ENCODE measurements around the gene OR2H1.

DNA sequence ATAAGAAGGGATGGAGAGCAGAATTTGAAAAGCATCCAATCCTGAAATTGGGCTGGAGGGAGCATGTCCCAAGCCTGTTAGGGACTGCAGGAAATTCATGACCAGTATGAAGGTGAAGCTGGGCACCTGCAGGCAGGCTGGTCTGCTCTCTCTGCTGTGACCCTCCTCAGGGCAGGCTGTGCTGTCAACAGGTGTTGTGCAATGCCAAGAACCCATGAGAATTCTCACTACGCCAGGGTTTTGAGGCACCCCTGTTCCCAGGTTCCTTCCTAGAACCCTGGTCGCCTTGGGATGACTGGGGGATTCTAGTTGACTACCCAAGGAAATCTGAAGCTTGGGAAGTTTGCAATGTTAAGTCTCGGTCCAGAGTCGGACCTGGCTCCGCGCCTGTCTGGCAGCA, 44.2 kb downstream of the OR2H1 start:
- TF ChIP-seq, protein P1, sequence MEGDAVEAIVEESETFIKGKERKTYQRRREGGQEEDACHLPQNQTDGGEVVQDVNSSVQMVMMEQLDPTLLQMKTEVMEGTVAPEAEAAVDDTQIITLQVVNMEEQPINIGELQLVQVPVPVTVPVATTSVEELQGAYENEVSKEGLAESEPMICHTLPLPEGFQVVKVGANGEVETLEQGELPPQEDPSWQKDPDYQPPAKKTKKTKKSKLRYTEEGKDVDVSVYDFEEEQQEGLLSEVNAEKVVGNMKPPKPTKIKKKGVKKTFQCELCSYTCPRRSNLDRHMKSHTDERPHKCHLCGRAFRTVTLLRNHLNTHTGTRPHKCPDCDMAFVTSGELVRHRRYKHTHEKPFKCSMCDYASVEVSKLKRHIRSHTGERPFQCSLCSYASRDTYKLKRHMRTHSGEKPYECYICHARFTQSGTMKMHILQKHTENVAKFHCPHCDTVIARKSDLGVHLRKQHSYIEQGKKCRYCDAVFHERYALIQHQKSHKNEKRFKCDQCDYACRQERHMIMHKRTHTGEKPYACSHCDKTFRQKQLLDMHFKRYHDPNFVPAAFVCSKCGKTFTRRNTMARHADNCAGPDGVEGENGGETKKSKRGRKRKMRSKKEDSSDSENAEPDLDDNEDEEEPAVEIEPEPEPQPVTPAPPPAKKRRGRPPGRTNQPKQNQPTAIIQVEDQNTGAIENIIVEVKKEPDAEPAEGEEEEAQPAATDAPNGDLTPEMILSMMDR (conservative IDR thresholded peaks at IDR 0.05): no peak
- TF ChIP-seq ZFX (IDR thresholded peaks at IDR 0.05): no peak

All from C4-2B (cell line).